OCI-M2 (cell line): Measurements from ENCODE around the gene WFDC8.
"Not testable (repeated sequence)": the region's sequence is repeated elsewhere in the genome, so short reads cannot be mapped to it uniquely, and the experiment has no call there.

ENCODE experiments used
- DNase-seq: peaks from one replicate; lab custom pipeline; 2025; ENCODE audit not compliant: unreplicated experiment; lab: John Stamatoyannopoulos, UW

Gene WFDC8

GRCh38 chr20:45579184-45579583 is at the start of gene WFDC8:
Gene WFDC8, minus strand, starts transcription at chr20:45579284. Its CDS starts 37 bp downstream, at chr20:45579247.
- no peak for DNase-seq

GRCh38 chr20:45626540-45626939 is 47.5 kb upstream of the WFDC8 start:
- no peak for DNase-seq

GRCh38 chr20:45621593-45621992 is 42.5 kb upstream of the WFDC8 start:
- no peak for DNase-seq

GRCh38 chr20:45617591-45617990 is 38.5 kb upstream of the WFDC8 start:
- DNase-seq: no peak

GRCh38 chr20:45612314-45612713 is 33.2 kb upstream of the WFDC8 start:
- DNase-seq: no peak

GRCh38 chr20:45611054-45611453 is 32.0 kb upstream of the WFDC8 start:
- DNase-seq: no peak

GRCh38 chr20:45607810-45608209 is 28.7 kb upstream of the WFDC8 start:
- DNase-seq: no peak

- DNase-seq: no peak
Measured at GRCh38 chr20:45595235-45595634, 16.2 kb upstream of the WFDC8 start.

- DNase-seq: no peak
Measured at GRCh38 chr20:45593498-45593897, 14.4 kb upstream of the WFDC8 start.

- peak; percentile 9 for DNase-seq
Measured at GRCh38 chr20:45592574-45593189, 13.6 kb upstream of the WFDC8 start.

- DNase-seq: no peak
Measured at GRCh38 chr20:45589725-45590124, 10.6 kb upstream of the WFDC8 start.

- no peak for DNase-seq
Measured at GRCh38 chr20:45588800-45589199, 9.7 kb upstream of the WFDC8 start.

- not testable (repeated sequence) for DNase-seq
Measured at GRCh38 chr20:45585986-45586385, 6.9 kb upstream of the WFDC8 start.

- DNase-seq: not testable (repeated sequence)
Measured at GRCh38 chr20:45584294-45584693, 5.2 kb upstream of the WFDC8 start.

- DNase-seq: no peak
Measured at GRCh38 chr20:45583502-45583901, 4.4 kb upstream of the WFDC8 start.

- DNase-seq: no peak
Measured at GRCh38 chr20:45581702-45582101, 2.6 kb upstream of the WFDC8 start.

GRCh38 chr20:45578231-45578630 is 853 bp downstream of the WFDC8 start:
- no peak for DNase-seq

- no peak for DNase-seq
Measured at GRCh38 chr20:45576995-45577394, 2.1 kb downstream of the WFDC8 start.

GRCh38 chr20:45575931-45576330 is 3.2 kb downstream of the WFDC8 start:
- no peak for DNase-seq

GRCh38 chr20:45569650-45570049 is 9.4 kb downstream of the WFDC8 start:
- DNase-seq: not testable (repeated sequence)

GRCh38 chr20:45564760-45565276 is 14.3 kb downstream of the WFDC8 start:
- DNase-seq: no peak

GRCh38 chr20:45555198-45555597 is 23.9 kb downstream of the WFDC8 start:
- no peak for DNase-seq

- no peak for DNase-seq
Measured at GRCh38 chr20:45552456-45552855, 26.6 kb downstream of the WFDC8 start.
